Chondrocyte (in vitro differentiated cells): ENCODE measurements around the gene DAB2IP. TPM values are rescaled to one million over a fixed set of nuclear protein-coding genes. Genes with fewer than 3 reads are reported as not detected.

Experiments
- DNase-seq: peaks from one replicate; pipeline ENCODE4 v3.0.0; 2021; ENCODE audit warnings: mixed read lengths, low spot score
- H3K27ac Mint-ChIP-seq: one replicate; pipeline ENCODE4 v1.8.0; 2021; ENCODE audit warnings: mild to moderate bottlenecking, moderate library complexity, mixed read lengths; ENCODE audit not compliant: unreplicated experiment
- H3K27me3 Mint-ChIP-seq: 2 replicates; pipeline ENCODE4 v1.8.0; 2021; ENCODE audit warnings: low read depth, mixed read lengths
- H3K36me3 Mint-ChIP-seq: 2 replicates; pipeline ENCODE4 v1.8.0; 2021; ENCODE audit warnings: low read depth, mixed read lengths
- H3K4me1 Mint-ChIP-seq: 2 replicates; pipeline ENCODE4 v1.8.0; 2021; ENCODE audit warnings: low read depth, mild to moderate bottlenecking, mixed read lengths
- H3K4me3 Mint-ChIP-seq: one replicate; pipeline ENCODE4 v1.8.0; 2021; ENCODE audit warnings: mild to moderate bottlenecking, moderate library complexity, mixed read lengths; ENCODE audit not compliant: unreplicated experiment
- H3K9me3 Mint-ChIP-seq: 2 replicates; pipeline ENCODE4 v1.8.0; 2021; ENCODE audit warnings: low read depth, mixed read lengths
- CTCF ChIP-seq: fragments of 200-600 bp; sonication (generic); IDR thresholded peaks from 2 replicates; pipeline ENCODE4 v1.5.0; 2021; ENCODE audit warnings: antibody characterized with exemption, mild to moderate bottlenecking, moderate library complexity
- total RNA-seq: library from RNA; stranded (reverse); gene quantifications from 3 replicates; pipeline ENCODE4 v1.2.1, GENCODE V29; 2021

The DAB2IP gene
- total RNA-seq, 1 donor from 2014 or later, result 58.5 TPM

GRCh38 chr9:121732886-121733285 lies 81.5 kb downstream of the DAB2IP start:
- H3K27ac Mint-ChIP-seq, result no peak overlapping the region
- H3K36me3 Mint-ChIP-seq, result no peaks in the 10 kb centered on the region
- no peaks in the 10 kb centered on the region for H3K27me3 Mint-ChIP-seq
- H3K9me3 Mint-ChIP-seq, result no peaks in the 10 kb centered on the region
- no peak overlapping the region for H3K4me3 Mint-ChIP-seq
- no peak for DNase-seq
- no peak for TF ChIP-seq CTCF
- H3K4me1 Mint-ChIP-seq, result peaks cover 60% of the 10 kb centered on the region

- no peak overlapping the region for H3K4me3 Mint-ChIP-seq
- no peaks in the 10 kb centered on the region for H3K27me3 Mint-ChIP-seq
- no peak for DNase-seq
- H3K9me3 Mint-ChIP-seq, result no peaks in the 10 kb centered on the region
- no peaks in the 10 kb centered on the region for H3K36me3 Mint-ChIP-seq
- H3K27ac Mint-ChIP-seq, result peak overlapping the region; percentile 92
- peaks cover 76% of the 10 kb centered on the region for H3K4me1 Mint-ChIP-seq
- no peak for TF ChIP-seq CTCF
Measured at GRCh38 chr9:121734465-121734864, 83.0 kb downstream of the DAB2IP start.

- peak overlapping the region; percentile 73 for H3K4me3 Mint-ChIP-seq
- DNase-seq, result no peak
- H3K4me1 Mint-ChIP-seq, result peaks cover 83% of the 10 kb centered on the region
- H3K9me3 Mint-ChIP-seq, result no peaks in the 10 kb centered on the region
- peak overlapping the region; percentile 92 for H3K27ac Mint-ChIP-seq
- H3K27me3 Mint-ChIP-seq, result no peaks in the 10 kb centered on the region
- peak; percentile 82 for TF ChIP-seq CTCF
- H3K36me3 Mint-ChIP-seq, result no peaks in the 10 kb centered on the region
Measured at GRCh38 chr9:121735065-121735792, 83.8 kb downstream of the DAB2IP start.

- no peak for TF ChIP-seq CTCF
- no peaks in the 10 kb centered on the region for H3K9me3 Mint-ChIP-seq
- peak overlapping the region; percentile 92 for H3K27ac Mint-ChIP-seq
- peaks cover 84% of the 10 kb centered on the region for H3K4me1 Mint-ChIP-seq
- peak overlapping the region; percentile 73 for H3K4me3 Mint-ChIP-seq
- no peak for DNase-seq
- no peaks in the 10 kb centered on the region for H3K36me3 Mint-ChIP-seq
- H3K27me3 Mint-ChIP-seq, result no peaks in the 10 kb centered on the region
Measured at GRCh38 chr9:121735793-121736770, 84.6 kb downstream of the DAB2IP start.

DNA sequence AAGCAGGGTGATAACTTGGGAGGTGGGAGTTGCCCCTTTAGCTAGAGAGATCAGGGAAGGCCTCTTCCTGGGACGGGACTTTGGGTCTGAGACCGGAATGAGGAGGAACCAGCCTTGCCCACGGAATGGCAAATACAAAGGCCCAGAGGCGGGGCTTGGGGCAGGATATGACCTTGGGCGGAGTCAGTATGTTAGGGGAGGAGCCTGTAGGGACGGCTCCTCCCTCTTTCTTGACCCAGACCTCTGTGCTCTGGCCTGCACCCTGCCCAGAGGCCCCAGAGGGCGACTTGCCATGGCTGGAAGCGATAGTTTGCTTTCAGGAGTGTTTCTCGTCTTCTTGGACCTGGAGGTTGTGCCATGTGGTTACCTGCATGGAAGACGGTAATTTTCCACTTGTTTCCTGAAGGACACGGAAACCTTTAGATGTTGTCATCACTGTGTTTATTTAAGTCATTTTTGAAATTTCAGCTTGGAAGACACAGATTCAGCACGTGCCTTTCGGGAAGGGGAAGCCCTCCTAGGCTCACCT lies 85.6 kb downstream of the DAB2IP start:
- TF ChIP-seq CTCF, result no peak
- Mint-ChIP-seq H3K27ac (peak overlapping the region; percentile 80), H3K27me3 (no peaks in the 10 kb centered on the region), H3K9me3 (no peaks in the 10 kb centered on the region), H3K4me3 (peak overlapping the region; percentile 53), H3K36me3 (no peaks in the 10 kb centered on the region), H3K4me1 (peaks cover 74% of the 10 kb centered on the region)
- DNase-seq, result no peak
